ENCODE results near the gene RBFOX1.

Gene RBFOX1

DNA sequence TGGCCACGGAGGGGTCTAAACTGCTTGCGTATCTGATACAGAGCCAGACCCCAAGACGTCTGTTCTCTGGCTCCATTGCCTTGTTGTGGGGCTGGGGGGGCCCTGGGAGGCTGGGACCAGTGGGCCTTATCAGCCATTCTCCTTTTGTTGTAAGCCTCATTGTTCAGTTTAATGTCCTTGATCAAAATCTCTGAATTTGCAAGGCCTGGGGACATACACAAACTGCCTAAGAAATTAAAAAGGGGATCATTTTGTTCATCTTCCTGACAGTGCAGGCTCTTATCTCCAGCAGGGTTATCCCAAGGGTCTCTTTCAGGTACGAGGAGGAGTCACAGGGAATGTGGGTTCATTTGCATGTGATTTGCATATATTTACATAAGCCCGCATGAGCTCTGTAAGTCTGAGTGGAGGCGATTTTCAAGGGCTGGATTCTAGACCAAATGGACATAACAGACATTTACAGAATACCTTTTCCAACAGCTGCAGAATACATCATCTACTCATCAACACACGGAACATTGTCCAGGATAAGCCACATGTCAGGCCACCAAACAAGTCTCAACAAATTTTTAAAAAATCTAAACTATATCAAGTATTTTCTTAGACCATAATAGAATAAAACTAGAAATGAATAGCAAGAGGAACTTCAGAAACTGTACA, 269.8 kb downstream of the RBFOX1 start:
- DNase-seq (ENCODE audit: low read depth), result no peak

DNA sequence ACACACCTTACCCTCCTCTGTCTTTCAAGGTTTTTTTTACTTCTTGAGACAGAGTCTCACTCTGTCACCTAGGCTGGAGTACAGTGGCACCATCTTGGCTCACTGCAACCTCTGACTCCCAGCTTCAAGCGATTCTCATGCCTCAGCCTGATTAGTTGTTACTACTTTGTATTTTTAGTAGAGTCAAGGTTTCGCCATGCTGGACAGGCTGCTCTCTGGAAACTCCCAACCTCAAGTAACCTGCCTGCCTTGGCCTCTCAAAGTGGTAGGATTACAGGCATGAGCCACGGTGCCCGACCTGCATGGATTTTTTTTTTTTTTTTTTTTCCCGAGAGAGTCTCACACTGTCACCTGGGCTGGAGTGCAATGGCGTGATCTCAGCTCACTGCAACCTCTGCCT, 273.2 kb downstream of the RBFOX1 start:
- no peak for DNase-seq (ENCODE audit: low read depth)

- DNase-seq (ENCODE audit: low read depth), result no peak
Measured at GRCh38 chr16:7612671-7613070, 280.0 kb downstream of the RBFOX1 start.

DNA sequence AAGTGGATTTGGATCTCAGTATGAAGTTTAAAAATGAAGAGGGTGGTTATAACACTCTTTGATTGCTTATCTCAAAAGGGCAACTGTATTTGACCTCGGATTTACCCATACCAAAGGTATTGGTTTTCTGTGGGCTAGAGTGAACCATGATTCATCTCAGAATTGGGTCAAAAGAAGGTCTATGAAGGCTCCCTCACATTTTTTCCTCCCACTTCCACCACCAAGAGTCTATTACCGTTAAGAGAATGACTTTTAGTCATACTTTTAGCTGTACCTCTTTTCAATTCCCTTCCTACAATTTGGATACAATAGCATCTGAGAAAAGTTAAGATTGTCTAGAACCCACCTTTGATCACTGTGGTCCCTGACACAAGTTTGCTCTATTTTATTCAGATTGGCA, 280.9 kb downstream of the RBFOX1 start:
- DNase-seq (ENCODE audit: low read depth), result no peak

DNA sequence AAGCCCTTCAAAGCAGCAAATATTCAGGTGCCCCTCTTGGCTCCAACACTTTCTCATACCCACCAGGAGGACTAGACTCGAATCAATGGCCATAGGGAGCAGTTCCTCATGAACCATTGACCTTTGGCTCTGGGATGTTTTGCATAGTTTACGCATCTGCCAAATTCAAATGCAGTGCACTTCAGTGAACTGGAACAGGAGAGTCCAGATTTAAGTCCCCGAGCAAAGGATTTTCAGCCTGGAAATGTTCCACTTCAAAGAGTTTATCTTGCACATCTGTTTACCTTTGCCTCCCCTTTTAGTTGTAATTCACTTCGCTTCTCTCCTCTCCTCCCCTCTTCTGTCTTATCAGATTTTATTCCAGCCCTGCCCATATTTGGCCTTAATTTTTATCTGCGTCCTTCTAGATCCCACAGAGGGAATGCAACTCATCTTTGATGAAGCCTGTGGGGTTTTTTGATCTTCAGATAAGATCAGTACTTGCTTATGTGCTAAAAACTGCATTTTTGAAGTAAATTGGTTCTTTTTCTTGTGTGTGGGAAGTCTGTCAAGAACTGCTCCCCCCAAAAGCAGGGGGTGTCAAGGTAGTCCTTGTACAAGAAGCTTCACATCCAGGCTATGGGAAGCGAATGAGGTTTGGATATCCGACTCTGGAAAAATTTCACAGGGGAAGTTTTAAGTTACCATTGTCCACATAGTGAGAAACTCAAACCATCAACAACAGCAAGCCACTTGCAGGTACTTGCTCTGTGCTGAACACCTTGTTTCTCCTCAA, 281.6 kb downstream of the RBFOX1 start:
- no peak for DNase-seq (ENCODE audit: low read depth)

DNA sequence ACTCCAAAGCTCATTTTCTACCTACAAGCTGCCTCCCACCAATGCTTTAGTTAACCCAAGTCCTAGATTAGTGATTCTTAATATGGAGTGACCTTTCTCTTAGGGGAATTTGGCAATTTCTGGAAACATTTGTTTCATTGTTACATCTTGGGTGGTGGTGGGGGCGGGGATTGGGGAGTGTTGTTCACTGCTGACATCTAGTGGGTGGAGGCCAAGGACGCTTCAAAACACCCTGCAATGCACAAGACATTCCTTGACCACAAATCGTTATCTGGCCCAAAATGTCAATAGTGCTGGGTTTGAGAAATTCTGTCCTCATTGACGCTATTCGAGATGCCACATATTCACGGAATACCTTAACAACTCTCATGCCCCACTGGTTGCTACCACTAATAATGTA, 282.9 kb downstream of the RBFOX1 start:
- no peak for DNase-seq (ENCODE audit: low read depth)

- DNase-seq (ENCODE audit: low read depth), result no peak
Measured at GRCh38 chr16:7624871-7625766, 292.5 kb downstream of the RBFOX1 start.

DNA sequence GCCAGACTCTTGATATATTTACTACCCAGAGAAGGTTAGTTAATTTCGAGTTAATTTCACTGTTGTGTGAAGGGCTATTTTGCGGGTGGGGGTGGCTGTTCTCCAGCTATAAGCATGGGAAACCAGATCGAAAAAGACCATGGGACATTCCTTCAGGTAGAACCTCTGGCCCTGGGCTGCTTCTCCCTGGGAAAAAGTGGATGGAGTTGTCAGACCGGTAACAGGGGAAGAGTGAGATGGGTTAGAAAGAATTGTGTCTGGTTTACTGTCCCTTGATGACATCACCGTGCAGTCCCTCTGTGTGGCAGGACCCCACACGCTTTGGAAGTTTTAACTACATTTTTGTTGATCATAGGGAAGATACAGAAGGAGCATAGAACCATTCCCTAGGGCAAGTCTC, 296.3 kb downstream of the RBFOX1 start:
- DNase-seq (ENCODE audit: low read depth), result no peak

DNA sequence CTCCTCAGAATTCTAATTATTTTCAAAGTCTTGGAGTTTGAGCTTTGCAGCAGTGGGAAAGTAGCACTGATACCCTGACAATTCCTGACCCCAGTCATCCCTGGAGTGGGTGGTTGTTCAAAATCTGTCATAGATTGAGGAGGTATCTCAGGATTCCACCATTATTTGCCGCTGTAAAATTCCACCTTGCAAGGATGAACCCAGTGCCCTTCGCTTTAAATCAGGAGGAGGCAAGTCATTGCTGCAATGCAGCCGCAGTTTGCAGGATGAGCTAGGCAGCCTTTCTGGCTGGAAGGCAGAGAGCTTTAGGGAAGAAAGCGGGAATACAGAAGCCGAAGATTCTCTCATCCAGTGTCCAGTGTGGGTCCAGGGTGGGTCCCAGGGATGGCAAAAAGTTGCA, 296.9 kb downstream of the RBFOX1 start:
- DNase-seq (ENCODE audit: low read depth), result no peak

DNA sequence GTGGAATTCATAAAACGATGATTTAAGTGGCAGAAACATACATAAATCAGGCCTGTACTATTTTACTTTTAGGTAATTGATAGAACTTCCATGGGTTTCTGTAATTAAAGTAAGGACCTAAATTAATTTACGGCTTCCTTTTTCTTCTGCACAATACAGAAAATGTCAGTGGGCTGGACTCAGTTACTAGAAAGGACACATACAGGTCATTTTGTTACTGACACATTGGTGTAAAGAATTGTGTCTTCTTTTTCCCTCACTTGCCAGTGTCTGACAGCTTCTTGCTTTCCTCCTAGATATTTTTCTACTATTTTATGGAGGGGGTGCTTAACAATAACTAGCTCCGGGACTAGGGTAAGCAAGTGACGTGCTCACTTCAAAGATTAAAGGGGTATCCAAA, 304.8 kb downstream of the RBFOX1 start:
- no peak for DNase-seq (ENCODE audit: low read depth)

DNA sequence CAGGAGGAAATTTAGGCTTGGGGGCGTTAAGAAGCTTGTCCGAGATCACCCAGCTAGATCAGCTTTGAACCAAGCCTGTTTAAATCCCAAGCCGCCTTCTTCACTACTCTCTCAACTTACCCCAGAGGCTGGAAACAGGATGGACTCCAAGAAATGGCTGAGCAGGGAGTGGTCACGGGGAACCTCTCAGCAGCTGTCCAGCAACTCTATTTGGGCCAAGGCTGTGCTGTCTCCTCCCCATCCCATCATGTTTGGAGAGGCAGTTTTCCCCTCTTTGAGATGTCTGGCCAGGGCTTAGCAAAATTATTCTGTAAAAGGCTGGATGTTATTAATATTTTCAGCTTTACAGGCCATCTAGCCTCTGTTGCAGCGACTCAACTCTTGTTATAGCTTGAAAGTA, 305.7 kb downstream of the RBFOX1 start:
- DNase-seq (ENCODE audit: low read depth), result no peak

DNA sequence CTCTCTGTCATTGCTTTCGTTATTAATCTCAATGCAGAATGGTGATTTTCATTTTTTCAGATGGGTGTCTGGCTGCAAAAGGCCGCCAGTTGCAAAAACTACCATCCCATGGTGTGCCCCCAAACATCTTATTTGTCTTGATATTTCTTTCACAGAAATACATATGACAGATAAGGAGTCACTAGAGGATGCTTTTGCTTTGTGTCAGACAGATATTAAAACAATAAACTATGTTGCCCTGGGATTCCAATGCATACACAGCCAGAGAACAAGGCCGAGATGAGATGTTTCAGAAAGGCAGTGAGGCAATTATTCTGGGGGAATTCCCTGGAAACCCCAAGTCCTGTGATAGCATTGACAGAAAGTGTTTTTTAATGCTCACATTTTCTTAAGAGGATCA, 307.7 kb downstream of the RBFOX1 start:
- no peak for DNase-seq (ENCODE audit: low read depth)

- no peak for DNase-seq (ENCODE audit: low read depth)
Measured at GRCh38 chr16:7644176-7644575, 311.5 kb downstream of the RBFOX1 start.

GRCh38 chr16:7644811-7645210, 312.2 kb downstream of the RBFOX1 start:
- DNase-seq (ENCODE audit: low read depth), result no peak

- no peak for DNase-seq (ENCODE audit: low read depth)
Measured at GRCh38 chr16:7646821-7647500, 314.3 kb downstream of the RBFOX1 start.

DNA sequence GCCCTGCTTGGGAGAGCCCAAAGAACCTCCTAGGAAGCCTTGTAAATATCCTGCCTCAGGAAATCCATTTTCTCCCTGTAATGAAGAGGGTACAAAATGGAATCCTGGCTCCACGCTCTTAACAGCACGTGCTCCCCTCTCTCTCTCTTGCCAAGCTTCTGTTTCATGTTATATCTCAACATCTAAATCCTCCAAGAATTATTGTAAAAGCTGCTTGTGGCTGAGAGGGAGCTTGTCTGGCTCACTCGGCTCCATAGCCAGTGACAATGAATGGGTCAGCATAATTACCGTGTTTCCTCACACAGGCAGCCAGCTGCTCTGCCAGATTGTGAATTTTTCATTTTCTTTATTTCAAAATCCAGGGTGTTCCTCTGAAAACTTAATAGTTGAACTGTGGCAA, 317.8 kb downstream of the RBFOX1 start:
- no peak for DNase-seq (ENCODE audit: low read depth)

GRCh38 chr16:7651803-7652570, 319.3 kb downstream of the RBFOX1 start:
- no peak for DNase-seq (ENCODE audit: low read depth)

DNA sequence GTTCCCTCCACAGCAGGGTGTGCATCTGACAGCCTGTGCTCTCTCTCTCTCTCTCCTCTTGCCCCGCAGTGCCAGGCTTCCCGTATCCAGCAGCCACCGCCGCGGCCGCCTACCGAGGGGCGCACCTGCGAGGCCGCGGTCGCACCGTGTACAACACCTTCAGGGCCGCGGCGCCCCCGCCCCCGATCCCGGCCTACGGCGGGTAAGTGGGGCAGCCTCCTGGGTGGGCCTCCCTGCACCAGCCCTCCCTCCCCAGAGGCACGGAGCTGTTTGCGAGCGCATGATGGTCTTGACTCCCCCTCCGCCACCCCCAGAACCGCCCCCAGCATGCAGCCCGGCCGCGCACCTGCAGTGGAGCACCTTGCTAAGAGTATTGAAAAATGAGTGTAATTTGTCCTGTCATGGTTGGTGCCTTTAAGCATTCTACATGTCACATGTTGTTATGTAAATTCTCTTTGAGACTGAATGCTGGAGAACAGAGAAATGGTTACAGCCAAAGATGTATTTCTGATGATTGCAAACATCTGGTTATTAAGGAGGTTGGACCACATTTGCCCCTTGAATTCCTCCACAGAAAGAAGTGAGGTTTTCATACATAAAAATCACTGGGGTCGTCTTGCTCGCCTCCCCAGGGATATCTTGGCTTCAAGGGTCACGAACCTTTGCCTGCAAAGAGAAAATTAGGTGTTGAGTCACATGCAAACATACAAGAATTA, 321.3 kb downstream of the RBFOX1 start:
- DNase-seq (ENCODE audit: low read depth), result no peak

- no peak for DNase-seq (ENCODE audit: low read depth)
Measured at GRCh38 chr16:7675628-7676027, 343.0 kb downstream of the RBFOX1 start.

- DNase-seq (ENCODE audit: low read depth), result no peak
Measured at GRCh38 chr16:7680296-7680695, 347.7 kb downstream of the RBFOX1 start.

DNA sequence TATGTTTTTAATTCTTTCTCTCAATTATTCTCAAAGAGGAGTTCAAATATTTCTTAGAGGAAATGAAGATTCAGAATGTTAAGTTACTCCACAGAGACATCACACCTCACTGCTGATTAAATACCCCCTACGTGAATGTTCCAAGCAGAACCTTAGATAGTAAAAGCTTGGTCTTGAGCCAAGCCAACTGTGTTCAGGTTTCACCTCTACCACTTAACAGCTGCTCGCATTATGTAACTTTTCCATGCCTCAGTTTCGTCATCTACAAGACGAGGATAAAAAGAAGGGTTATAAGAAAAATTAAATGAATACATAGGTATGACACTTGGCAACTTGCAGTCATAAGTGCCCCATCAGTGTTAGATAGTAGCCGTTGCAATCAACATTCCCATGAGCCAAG, 356.2 kb downstream of the RBFOX1 start:
- no peak for DNase-seq (ENCODE audit: low read depth)

Measured in iris pigment epithelial cell (primary cell).